ENCODE results near the gene FHIT. TPM values are rescaled to one million over a fixed set of nuclear protein-coding genes. Genes with fewer than 3 reads are reported as not detected.

The FHIT gene
- total RNA-seq, 1 donor from 2014 or later: 16.6 TPM

GRCh38 chr3:61178167-61178566 is 73.1 kb downstream of the FHIT start:
- intact Hi-C loops (cut with DNase I): no loop called here
- no peak for DNase-seq (ENCODE audit: low spot score)

- intact Hi-C loops (cut with DNase I): no loop called here
- no peak for DNase-seq (ENCODE audit: low spot score)
These were observed 73.8 kb downstream of the FHIT start for GRCh38 chr3:61177450-61177849.

GRCh38 chr3:61173676-61174075 is 77.6 kb downstream of the FHIT start:
- no peak for DNase-seq (ENCODE audit: low spot score)
- intact Hi-C loops (cut with DNase I): no loop called here

GRCh38 chr3:61172684-61173083 is 78.6 kb downstream of the FHIT start:
- DNase-seq (ENCODE audit: low spot score): no peak
- intact Hi-C loops (cut with DNase I): no loop called here

- intact Hi-C loops (cut with DNase I): no loop called here
- no peak for DNase-seq (ENCODE audit: low spot score)
These were observed 79.0 kb downstream of the FHIT start for GRCh38 chr3:61172203-61172602.

- intact Hi-C loops (cut with DNase I): no loop called here
- no peak for DNase-seq (ENCODE audit: low spot score)
These were observed 81.5 kb downstream of the FHIT start for GRCh38 chr3:61169621-61170251.

GRCh38 chr3:61168286-61168685 is 83.0 kb downstream of the FHIT start:
- intact Hi-C loops (cut with DNase I): no loop called here
- DNase-seq (ENCODE audit: low spot score): no peak

- intact Hi-C loops (cut with DNase I): no loop called here
- no peak for DNase-seq (ENCODE audit: low spot score)
These were observed 88.3 kb downstream of the FHIT start for GRCh38 chr3:61162965-61163364.

GRCh38 chr3:61158667-61159066 is 92.6 kb downstream of the FHIT start:
- DNase-seq (ENCODE audit: low spot score): no peak
- intact Hi-C loops (cut with DNase I): no loop called here

- intact Hi-C loops (cut with DNase I): no loop called here
- no peak for DNase-seq (ENCODE audit: low spot score)
These were observed 93.0 kb downstream of the FHIT start for GRCh38 chr3:61158216-61158615.

- intact Hi-C loops (cut with DNase I): no loop called here
- no peak for DNase-seq (ENCODE audit: low spot score)
These were observed 93.8 kb downstream of the FHIT start for GRCh38 chr3:61157414-61157813.

GRCh38 chr3:61155701-61156292 is 95.5 kb downstream of the FHIT start:
- no peak for DNase-seq (ENCODE audit: low spot score)
- intact Hi-C loops (cut with DNase I): no loop called here

- intact Hi-C loops (cut with DNase I): no loop called here
- no peak for DNase-seq (ENCODE audit: low spot score)
These were observed 96.6 kb downstream of the FHIT start for GRCh38 chr3:61154457-61155198.

GRCh38 chr3:61152071-61152470 is 99.2 kb downstream of the FHIT start:
- intact Hi-C loops (cut with DNase I): no loop called here
- no peak for DNase-seq (ENCODE audit: low spot score)

GRCh38 chr3:61149236-61149635 is 102.0 kb downstream of the FHIT start:
- intact Hi-C loops (cut with DNase I): no loop called here
- no peak for DNase-seq (ENCODE audit: low spot score)

- no peak for DNase-seq (ENCODE audit: low spot score)
- intact Hi-C loops (cut with DNase I): no loop called here
These were observed 105.0 kb downstream of the FHIT start for GRCh38 chr3:61146010-61146890.

GRCh38 chr3:61141697-61142096 is 109.6 kb downstream of the FHIT start:
- no peak for DNase-seq (ENCODE audit: low spot score)
- intact Hi-C loops (cut with DNase I): no loop called here

- DNase-seq (ENCODE audit: low spot score): no peak
- intact Hi-C loops (cut with DNase I): no loop called here
These were observed 110.0 kb downstream of the FHIT start for GRCh38 chr3:61141227-61141626.

GRCh38 chr3:61139686-61140085 is 111.6 kb downstream of the FHIT start:
- DNase-seq (ENCODE audit: low spot score): no peak
- intact Hi-C loops (cut with DNase I): no loop called here

GRCh38 chr3:61138401-61138800 is 112.9 kb downstream of the FHIT start:
- intact Hi-C loops (cut with DNase I): no loop called here
- no peak for DNase-seq (ENCODE audit: low spot score)
